ENCODE measurements around the gene LPCAT1. TPM values are rescaled to one million over a fixed set of nuclear protein-coding genes. Genes with fewer than 3 reads are reported as not detected.

Gene LPCAT1
- total RNA-seq, 2 donors from 2014 or later: 17.1 to 27.3 TPM

DNA sequence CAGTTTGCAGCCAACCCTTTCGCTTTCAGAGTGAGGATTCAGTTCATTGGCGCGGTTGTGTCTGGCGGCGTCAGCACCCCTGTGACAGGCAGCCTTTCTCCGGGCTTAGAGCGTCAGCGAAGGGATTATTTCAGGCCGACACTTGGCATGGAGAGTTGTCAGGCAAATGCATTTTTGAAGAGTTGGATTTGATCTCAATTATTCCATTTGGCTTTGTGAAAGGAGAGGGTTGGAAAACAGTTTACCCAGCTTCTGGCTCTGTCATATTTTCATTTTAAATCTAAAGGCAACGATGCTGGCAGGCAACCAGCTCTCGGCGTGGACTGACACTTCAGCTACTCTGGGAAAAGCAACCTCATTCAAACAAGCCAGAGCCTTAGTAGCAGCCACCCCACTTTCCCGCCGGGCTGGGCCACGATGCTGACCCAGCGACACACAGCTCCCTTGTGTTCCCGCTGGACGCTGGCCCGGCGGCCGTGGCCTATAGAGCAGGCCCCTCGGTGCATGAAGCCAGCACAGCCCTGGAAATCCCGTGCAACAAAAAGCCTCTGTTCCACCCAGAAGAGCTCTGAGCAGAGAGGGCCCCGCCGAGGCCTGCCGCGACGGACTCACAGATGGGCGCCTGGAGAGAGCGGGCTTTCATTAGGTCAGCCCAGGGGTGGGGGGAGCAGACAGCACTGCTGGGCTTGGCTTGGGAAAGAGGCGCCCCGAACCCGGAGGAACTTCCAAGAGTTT is 28.9 kb upstream of the LPCAT1 start:
- Histone ChIP-seq H3K36me3 (no peaks in the 10 kb centered on the region), H3K27ac (no peak overlapping the region), H3K4me1 (no peaks in the 10 kb centered on the region), H3K27me3 (no peaks in the 10 kb centered on the region), H3K9ac (ENCODE audit: low read depth in 2 of 2, low read length in 2 of 2) (no peak overlapping the region), H3K4me3 (no peak overlapping the region), H3K9me3 (no peaks in the 10 kb centered on the region)
- intact Hi-C loops (cut with DNase I): no loop called here
- TF ChIP-seq, protein P1, sequence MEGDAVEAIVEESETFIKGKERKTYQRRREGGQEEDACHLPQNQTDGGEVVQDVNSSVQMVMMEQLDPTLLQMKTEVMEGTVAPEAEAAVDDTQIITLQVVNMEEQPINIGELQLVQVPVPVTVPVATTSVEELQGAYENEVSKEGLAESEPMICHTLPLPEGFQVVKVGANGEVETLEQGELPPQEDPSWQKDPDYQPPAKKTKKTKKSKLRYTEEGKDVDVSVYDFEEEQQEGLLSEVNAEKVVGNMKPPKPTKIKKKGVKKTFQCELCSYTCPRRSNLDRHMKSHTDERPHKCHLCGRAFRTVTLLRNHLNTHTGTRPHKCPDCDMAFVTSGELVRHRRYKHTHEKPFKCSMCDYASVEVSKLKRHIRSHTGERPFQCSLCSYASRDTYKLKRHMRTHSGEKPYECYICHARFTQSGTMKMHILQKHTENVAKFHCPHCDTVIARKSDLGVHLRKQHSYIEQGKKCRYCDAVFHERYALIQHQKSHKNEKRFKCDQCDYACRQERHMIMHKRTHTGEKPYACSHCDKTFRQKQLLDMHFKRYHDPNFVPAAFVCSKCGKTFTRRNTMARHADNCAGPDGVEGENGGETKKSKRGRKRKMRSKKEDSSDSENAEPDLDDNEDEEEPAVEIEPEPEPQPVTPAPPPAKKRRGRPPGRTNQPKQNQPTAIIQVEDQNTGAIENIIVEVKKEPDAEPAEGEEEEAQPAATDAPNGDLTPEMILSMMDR (IDR thresholded peaks at IDR 0.05): no peak
- DNase-seq: peak; percentile 22

DNA sequence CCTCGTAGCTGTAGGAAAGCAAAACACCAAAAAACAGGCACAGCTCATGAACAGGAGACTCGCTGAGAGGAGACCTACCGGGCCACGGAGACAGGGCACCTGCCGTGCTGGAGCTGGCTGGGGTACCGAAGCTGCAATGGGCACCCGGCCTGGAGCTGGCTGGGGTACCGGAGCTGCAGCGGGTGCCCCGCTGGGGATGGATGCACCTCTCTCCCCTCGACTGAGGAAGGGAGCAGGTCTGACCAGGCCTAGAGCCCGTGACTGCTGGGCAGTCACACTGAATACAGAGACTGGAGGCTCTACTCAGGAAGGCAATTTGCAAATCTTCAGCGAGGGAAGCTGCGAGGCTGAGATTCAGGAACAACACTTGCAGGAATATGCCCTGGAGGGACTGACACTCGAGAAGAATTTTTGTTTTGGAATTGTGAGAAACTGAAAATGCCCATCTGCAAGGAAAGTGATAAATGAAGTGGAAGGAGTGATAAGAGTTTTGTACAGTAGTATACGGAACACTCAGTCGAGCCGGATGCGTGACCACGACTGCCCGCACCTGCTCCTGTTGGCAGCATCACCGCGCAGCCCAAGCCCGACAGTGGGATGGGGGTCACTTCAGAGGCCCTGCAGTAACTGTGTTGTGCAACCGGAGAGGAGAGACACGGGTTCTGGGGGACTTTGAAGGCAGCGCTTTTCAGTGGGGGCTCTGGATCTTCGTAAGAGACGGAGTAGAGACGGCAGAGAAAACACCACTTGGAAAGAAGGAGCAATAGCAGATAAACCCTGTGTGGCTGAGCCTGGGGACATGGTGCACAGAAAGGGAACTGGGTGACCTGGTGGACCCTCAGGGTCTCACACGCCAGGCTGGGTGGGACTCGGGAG is 27.9 kb upstream of the LPCAT1 start:
- intact Hi-C loops (cut with DNase I): no loop called here
- Histone ChIP-seq H3K9ac (ENCODE audit: low read depth in 2 of 2, low read length in 2 of 2) (no peak overlapping the region), H3K9me3 (no peaks in the 10 kb centered on the region), H3K4me1 (no peaks in the 10 kb centered on the region), H3K4me3 (no peak overlapping the region), H3K27ac (no peak overlapping the region), H3K27me3 (no peaks in the 10 kb centered on the region), H3K36me3 (no peaks in the 10 kb centered on the region)
- TF ChIP-seq, protein P1 (IDR thresholded peaks at IDR 0.05): no peak
- DNase-seq: no peak

DNA sequence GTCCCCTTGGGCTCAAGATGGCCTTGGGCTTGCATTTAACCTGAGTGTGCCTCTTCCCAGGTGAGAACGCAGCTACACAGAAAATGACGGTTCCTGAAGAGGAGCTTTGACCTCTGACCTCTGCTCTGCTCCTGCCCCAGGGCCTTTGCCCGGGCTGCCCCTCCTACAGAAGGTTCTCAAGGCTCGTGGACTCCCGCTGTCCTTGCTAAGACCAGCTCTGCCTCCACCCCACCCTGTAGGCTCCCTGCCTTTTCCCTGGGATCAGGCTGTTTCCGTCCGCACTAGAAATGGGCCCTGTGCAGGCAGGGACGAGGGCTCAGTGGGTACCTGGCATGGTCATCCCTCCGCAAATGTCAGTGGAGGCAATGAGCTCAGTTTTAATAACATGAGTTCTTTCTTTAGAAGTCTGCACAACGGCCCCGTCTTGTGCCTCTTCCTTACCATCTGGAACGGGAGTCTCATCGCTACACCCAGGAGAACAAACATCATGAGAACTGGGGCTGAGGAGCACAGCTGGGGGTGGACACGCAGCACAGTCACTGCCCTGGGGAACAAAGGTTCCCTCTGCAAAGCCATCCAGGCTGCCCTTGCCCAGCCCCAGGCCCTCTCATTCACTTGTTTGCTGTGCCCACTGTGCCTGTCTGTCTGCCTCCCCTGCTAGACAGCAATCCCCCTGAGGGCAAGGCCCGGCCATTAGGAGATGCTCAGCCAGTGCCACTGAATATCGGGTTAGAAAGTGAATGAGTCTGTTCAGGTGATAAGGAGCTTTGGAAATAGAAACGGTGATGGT is 26.7 kb upstream of the LPCAT1 start:
- no peak overlapping the region for H3K27ac ChIP-seq
- peak; percentile 19 for DNase-seq
- intact Hi-C loops (cut with DNase I): no loop called here
- no peak overlapping the region for H3K4me3 ChIP-seq
- H3K4me1 ChIP-seq: no peaks in the 10 kb centered on the region
- no peak overlapping the region for H3K9ac ChIP-seq (ENCODE audit: low read depth in 2 of 2, low read length in 2 of 2)
- no peaks in the 10 kb centered on the region for H3K36me3 ChIP-seq
- no peaks in the 10 kb centered on the region for H3K27me3 ChIP-seq
- TF ChIP-seq, protein P1 (IDR thresholded peaks at IDR 0.05): no peak
- H3K9me3 ChIP-seq: no peaks in the 10 kb centered on the region

DNA sequence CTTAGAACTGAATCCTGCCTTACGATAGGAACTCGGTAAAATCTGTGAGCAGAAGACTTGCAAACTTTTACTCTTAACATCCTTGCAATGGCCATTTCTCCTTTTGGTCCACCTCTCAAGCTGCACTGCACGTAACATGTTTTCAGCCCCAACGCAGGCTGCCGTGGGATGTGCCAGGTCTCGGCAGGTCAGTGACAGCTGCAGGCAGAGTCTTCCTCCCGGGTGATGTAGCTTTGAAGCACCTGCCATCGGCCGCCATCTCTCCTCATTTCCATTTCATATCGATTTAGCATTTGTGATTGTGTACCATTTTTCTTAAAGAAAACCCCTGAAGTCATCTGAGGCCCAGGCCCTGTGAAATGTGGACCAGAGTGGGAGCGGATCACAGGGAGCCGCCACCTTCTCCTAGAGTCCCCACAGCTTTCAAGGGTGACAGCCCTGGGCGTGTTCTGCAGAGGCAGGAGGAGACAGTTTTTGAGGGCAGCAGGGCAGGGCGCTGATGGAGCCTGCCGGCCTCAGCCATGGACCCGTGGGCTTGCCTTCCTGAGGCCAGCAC is 25.8 kb upstream of the LPCAT1 start:
- DNase-seq: no peak
- TF ChIP-seq, protein P1 (IDR thresholded peaks at IDR 0.05): no peak
- Histone ChIP-seq H3K36me3 (no peaks in the 10 kb centered on the region), H3K27ac (no peak overlapping the region), H3K27me3 (no peaks in the 10 kb centered on the region), H3K4me3 (no peak overlapping the region), H3K9me3 (no peaks in the 10 kb centered on the region), H3K9ac (ENCODE audit: low read depth in 2 of 2, low read length in 2 of 2) (no peak overlapping the region), H3K4me1 (no peaks in the 10 kb centered on the region)
- intact Hi-C loops (cut with DNase I): no loop called here
